ENCODE data around the gene PARP4.
A peak's percentile ranks its signal among the peaks of the same experiment; 100 is the strongest.
"Not testable (repeated sequence)": the region's sequence is repeated elsewhere in the genome, so short reads cannot be mapped to it uniquely, and the experiment has no call there.

Gene PARP4

GRCh38 chr13:24512197-24512907, at the start of gene PARP4:
PARP4 (minus strand) TSS chr13:24512778; CDS start chr13:24503776, 9,002 bp downstream.
- no peaks in the 10 kb centered on the region for H3K9me3 ChIP-seq (ENCODE audit: control insufficient read depth in 2 of 2, low read length in 2 of 2)
- H3K27me3 ChIP-seq (ENCODE audit: control insufficient read depth in 2 of 2, insufficient read depth in 2 of 2, low read length in 2 of 2): no peaks in the 10 kb centered on the region
- H3K9ac ChIP-seq (ENCODE audit: low read depth in 1 of 2, low read length in 2 of 2): peak within 1 kb of the TSS; percentile 91 to 96
- peaks cover 11 to 12% of the 10 kb centered on the region in 2 donors for H3K4me1 ChIP-seq (ENCODE audit: control insufficient read depth in 2 of 2, insufficient read depth in 2 of 2, low read length in 2 of 2)
- H3K27ac ChIP-seq (ENCODE audit: low read depth in 2 of 2, low read length in 2 of 2): peak within 1 kb of the TSS; percentile 95 to 99
- peak within 1 kb of the TSS; percentile 91 to 94 for H3K4me3 ChIP-seq (ENCODE audit: low read length in 2 of 2)
- peaks cover 0 to under 1% of the 10 kb centered on the region in 2 donors for H3K36me3 ChIP-seq (ENCODE audit: control insufficient read depth in 2 of 2, insufficient read depth in 2 of 2, low read length in 2 of 2)

- H3K27ac ChIP-seq (ENCODE audit: low read depth in 2 of 2, low read length in 2 of 2); H3K4me3 ChIP-seq (ENCODE audit: low read length in 2 of 2); H3K9me3 ChIP-seq (ENCODE audit: control insufficient read depth in 2 of 2, low read length in 2 of 2); H3K27me3 ChIP-seq (ENCODE audit: control insufficient read depth in 2 of 2, insufficient read depth in 2 of 2, low read length in 2 of 2); H3K9ac ChIP-seq (ENCODE audit: low read depth in 1 of 2, low read length in 2 of 2); H3K4me1 ChIP-seq (ENCODE audit: control insufficient read depth in 2 of 2, insufficient read depth in 2 of 2, low read length in 2 of 2); H3K36me3 ChIP-seq (ENCODE audit: control insufficient read depth in 2 of 2, insufficient read depth in 2 of 2, low read length in 2 of 2): not testable (repeated sequence)
These were observed 48.1 kb upstream of the PARP4 start for GRCh38 chr13:24560579-24561187.

DNA sequence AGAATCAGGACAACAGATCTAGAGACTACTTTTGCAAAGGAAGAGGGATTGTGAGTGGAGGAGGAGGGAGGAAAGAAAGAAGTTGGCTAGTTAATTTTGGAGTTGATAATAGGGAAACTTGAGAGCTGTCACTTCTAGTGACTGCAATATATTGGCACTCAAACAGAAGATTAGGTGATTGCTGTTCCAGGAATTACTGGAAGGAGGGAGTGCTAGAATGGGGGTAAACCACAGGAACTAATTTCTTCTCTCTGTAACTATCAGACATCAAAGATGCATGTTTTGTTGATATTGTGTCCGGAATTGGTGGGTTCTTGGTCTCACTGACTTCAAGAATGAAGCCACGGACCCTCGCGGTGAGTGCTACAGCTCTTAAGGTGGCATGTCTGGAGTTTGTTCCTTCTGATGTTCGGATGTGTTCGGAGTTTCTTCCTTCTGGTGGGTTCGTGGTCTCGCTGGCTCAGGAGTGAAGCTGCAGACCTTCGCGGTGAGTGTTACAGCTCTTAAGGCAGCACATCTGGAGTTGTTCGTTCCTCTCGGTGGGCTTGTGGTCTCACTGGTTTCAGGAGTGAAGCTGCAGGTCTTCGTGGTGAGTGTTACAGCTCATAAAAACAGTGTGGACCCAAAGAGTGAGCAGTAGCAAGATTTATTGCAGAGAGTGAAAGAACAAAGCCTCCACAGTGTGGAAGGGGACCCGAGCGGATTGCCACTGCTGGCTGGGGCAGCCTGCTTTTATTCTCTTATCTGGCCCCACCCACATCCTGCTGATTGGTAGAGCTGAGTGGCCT, 47.0 kb upstream of the PARP4 start:
- H3K9ac ChIP-seq (ENCODE audit: low read depth in 1 of 2, low read length in 2 of 2); H3K9me3 ChIP-seq (ENCODE audit: control insufficient read depth in 2 of 2, low read length in 2 of 2); H3K4me3 ChIP-seq (ENCODE audit: low read length in 2 of 2); H3K36me3 ChIP-seq (ENCODE audit: control insufficient read depth in 2 of 2, insufficient read depth in 2 of 2, low read length in 2 of 2); H3K4me1 ChIP-seq (ENCODE audit: control insufficient read depth in 2 of 2, insufficient read depth in 2 of 2, low read length in 2 of 2); H3K27me3 ChIP-seq (ENCODE audit: control insufficient read depth in 2 of 2, insufficient read depth in 2 of 2, low read length in 2 of 2); H3K27ac ChIP-seq (ENCODE audit: low read depth in 2 of 2, low read length in 2 of 2): not testable (repeated sequence)

DNA sequence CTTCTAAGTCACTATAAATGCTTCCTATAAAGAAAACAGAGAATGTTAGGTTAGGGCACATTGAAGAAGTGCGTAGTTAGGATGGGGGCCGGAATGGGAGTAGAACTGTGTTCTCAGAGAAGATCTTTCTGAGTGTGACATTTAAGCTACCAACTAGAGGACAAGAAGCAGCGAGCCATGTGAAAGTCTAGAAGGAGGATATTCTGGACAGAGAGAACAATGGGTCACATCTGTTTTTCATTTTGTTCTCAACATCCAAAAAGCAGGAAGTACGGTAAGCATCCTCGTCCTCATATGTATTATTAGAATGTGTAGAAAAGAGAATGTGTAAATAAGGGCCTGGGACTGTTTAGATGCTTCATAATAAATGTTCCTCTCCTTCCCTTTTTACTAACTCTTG, 44.5 kb upstream of the PARP4 start:
- Histone ChIP-seq H3K36me3 (ENCODE audit: control insufficient read depth in 2 of 2, insufficient read depth in 2 of 2, low read length in 2 of 2) (no peaks in the 10 kb centered on the region), H3K9me3 (ENCODE audit: control insufficient read depth in 2 of 2, low read length in 2 of 2) (no peaks in the 10 kb centered on the region), H3K27ac (ENCODE audit: low read depth in 2 of 2, low read length in 2 of 2) (no peak overlapping the region), H3K9ac (ENCODE audit: low read depth in 1 of 2, low read length in 2 of 2) (no peak overlapping the region), H3K27me3 (ENCODE audit: control insufficient read depth in 2 of 2, insufficient read depth in 2 of 2, low read length in 2 of 2) (no peaks in the 10 kb centered on the region), H3K4me3 (ENCODE audit: low read length in 2 of 2) (no peak overlapping the region), H3K4me1 (ENCODE audit: control insufficient read depth in 2 of 2, insufficient read depth in 2 of 2, low read length in 2 of 2) (no peaks in the 10 kb centered on the region)

DNA sequence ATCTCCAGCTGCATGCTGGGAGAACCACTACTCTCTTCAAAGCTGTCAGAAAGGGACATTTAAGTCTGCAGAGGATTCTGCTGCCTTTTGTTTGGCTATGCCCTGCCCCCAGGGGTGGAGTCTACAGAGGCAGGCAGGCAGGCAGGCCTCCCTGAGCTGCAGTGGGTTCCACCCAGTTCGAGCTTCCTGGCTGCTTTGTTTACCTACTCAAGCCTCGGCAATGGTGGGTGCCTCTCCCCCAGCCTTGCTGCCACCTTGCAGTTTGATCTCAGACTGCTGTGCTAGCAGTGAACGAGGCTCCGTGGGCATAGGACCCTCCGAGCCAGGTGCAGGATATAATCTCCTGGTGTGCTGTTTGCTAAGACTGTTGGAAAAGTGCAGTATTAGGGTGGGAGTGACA, 41.3 kb upstream of the PARP4 start:
- H3K36me3 ChIP-seq (ENCODE audit: control insufficient read depth in 2 of 2, insufficient read depth in 2 of 2, low read length in 2 of 2); H3K4me1 ChIP-seq (ENCODE audit: control insufficient read depth in 2 of 2, insufficient read depth in 2 of 2, low read length in 2 of 2); H3K27ac ChIP-seq (ENCODE audit: low read depth in 2 of 2, low read length in 2 of 2); H3K27me3 ChIP-seq (ENCODE audit: control insufficient read depth in 2 of 2, insufficient read depth in 2 of 2, low read length in 2 of 2); H3K9me3 ChIP-seq (ENCODE audit: control insufficient read depth in 2 of 2, low read length in 2 of 2); H3K9ac ChIP-seq (ENCODE audit: low read depth in 1 of 2, low read length in 2 of 2); H3K4me3 ChIP-seq (ENCODE audit: low read length in 2 of 2): not testable (repeated sequence)

DNA sequence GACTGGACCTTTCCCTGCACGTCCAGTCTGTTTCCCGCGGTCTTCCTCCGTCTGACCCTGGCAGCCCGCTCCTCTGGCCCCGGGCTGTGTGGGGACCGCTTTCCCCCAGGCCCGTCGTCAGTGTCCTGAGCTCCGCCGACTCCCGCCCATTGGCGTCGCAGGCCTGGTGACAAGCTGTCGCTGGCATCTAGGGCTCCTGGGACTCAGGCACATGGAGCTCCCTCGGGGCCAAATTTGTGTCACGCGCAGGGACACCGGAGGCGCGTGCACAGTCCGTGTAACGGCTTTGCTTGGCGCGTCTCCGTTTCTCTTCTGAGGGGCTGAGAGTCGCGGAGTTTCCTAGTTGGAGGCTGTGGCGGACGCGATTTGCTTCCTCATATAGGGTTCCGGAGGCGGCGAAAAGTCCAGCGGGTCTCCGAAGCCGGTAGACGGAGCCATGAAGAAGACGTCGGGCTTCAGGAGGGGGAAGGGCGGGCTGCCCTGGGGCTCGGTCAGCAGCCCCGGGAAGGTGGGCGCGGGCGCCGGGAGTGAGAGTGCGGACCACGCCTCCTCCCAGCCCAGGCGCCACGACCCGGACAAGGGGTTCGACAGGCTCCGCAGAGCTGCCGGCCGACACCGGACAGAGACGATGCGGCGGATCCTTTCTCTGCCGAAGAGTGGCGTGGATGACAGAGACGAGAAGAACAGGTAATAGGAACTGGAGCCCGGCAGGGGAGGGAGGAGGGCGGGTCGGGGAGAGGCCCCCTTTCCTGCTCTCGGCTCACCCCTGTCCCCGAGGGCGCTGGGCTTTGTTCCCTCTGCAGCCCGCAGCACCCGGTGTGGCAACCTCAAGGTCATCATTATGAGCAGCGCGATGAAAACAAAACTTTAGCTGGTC, 29.1 kb upstream of the PARP4 start:
- not testable (repeated sequence) for H3K27ac ChIP-seq (ENCODE audit: low read depth in 2 of 2, low read length in 2 of 2); H3K9ac ChIP-seq (ENCODE audit: low read depth in 1 of 2, low read length in 2 of 2); H3K4me1 ChIP-seq (ENCODE audit: control insufficient read depth in 2 of 2, insufficient read depth in 2 of 2, low read length in 2 of 2); H3K36me3 ChIP-seq (ENCODE audit: control insufficient read depth in 2 of 2, insufficient read depth in 2 of 2, low read length in 2 of 2); H3K9me3 ChIP-seq (ENCODE audit: control insufficient read depth in 2 of 2, low read length in 2 of 2)
- Histone ChIP-seq H3K4me3 (ENCODE audit: low read length in 2 of 2) (peak overlapping the region; percentile 52), H3K27me3 (ENCODE audit: control insufficient read depth in 2 of 2, insufficient read depth in 2 of 2, low read length in 2 of 2) (peaks cover 14 to 29% of the 10 kb centered on the region in 2 donors)

DNA sequence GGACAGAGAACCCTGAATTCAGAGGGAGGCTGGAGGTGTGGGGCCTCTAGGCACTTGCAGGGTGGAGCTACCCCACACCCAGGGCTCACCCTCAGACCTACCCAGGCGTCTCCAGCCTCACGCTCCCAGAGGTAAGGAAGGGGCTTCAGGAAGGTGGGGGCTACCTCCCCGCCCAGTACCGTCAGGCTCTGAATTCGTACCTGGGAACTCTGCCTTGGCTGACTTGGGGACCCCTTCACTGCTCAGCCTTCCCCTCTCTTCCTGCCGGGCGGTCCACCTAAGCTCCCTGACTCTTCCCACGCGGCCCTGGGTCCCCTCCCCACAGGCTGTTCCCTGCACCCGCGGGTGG, 28.5 kb upstream of the PARP4 start:
- peak overlapping the region; percentile 52 for H3K4me3 ChIP-seq (ENCODE audit: low read length in 2 of 2)
- H3K36me3 ChIP-seq (ENCODE audit: control insufficient read depth in 2 of 2, insufficient read depth in 2 of 2, low read length in 2 of 2): no peaks in the 10 kb centered on the region
- no peaks in the 10 kb centered on the region for H3K4me1 ChIP-seq (ENCODE audit: control insufficient read depth in 2 of 2, insufficient read depth in 2 of 2, low read length in 2 of 2)
- H3K27ac ChIP-seq (ENCODE audit: low read depth in 2 of 2, low read length in 2 of 2): no peak overlapping the region
- peaks cover 14 to 29% of the 10 kb centered on the region in 2 donors for H3K27me3 ChIP-seq (ENCODE audit: control insufficient read depth in 2 of 2, insufficient read depth in 2 of 2, low read length in 2 of 2)
- no peak overlapping the region for H3K9ac ChIP-seq (ENCODE audit: low read depth in 1 of 2, low read length in 2 of 2)
- H3K9me3 ChIP-seq (ENCODE audit: control insufficient read depth in 2 of 2, low read length in 2 of 2): no peaks in the 10 kb centered on the region

DNA sequence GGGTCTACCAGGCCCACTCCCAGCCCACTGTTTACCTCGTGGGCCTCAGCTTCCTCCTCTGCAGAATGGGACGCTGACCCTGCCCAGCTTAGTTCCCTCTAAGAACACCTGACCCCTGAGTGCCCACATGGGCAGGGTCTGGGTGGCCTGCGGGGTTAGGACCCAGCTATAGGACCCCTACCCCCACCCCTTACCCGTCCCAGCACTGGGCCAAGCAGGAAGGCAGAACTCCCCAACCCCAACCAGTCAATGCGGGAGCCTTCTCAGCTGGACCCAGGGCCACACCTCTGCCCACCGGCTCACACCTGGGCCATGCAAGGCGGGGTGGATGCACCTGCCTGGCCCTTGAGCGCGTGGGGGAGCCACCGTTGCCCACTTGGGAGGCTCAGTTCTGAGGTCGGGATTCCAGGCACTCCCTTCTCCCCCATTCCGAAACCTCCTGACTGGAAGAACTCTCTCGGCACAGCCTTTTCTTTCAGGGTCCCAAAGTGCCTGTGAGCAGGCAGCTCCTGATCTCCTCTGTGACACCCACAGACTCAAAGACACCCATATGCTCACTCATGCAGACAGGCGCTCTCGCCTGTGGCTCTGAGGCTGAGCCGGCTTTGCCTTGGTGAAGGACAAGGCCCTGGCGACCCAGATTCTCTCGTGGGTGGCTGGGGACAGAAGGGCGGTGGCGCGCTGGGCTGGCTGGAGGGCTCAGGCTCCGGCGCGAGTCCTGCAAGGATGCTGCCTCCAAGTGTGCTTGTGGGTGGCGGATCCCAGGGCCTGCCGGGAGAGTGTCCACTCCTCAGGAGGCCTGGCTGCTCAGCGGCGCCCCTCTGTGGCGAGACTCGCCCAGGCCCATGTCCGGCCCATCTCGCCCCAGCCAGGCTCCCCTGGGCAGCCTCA, 27.9 kb upstream of the PARP4 start:
- H3K9me3 ChIP-seq (ENCODE audit: control insufficient read depth in 2 of 2, low read length in 2 of 2): no peaks in the 10 kb centered on the region
- H3K36me3 ChIP-seq (ENCODE audit: control insufficient read depth in 2 of 2, insufficient read depth in 2 of 2, low read length in 2 of 2): no peaks in the 10 kb centered on the region
- no peak overlapping the region for H3K4me3 ChIP-seq (ENCODE audit: low read length in 2 of 2)
- H3K27me3 ChIP-seq (ENCODE audit: control insufficient read depth in 2 of 2, insufficient read depth in 2 of 2, low read length in 2 of 2): peaks cover 14 to 29% of the 10 kb centered on the region in 2 donors
- no peaks in the 10 kb centered on the region for H3K4me1 ChIP-seq (ENCODE audit: control insufficient read depth in 2 of 2, insufficient read depth in 2 of 2, low read length in 2 of 2)
- no peak overlapping the region for H3K9ac ChIP-seq (ENCODE audit: low read depth in 1 of 2, low read length in 2 of 2)
- H3K27ac ChIP-seq (ENCODE audit: low read depth in 2 of 2, low read length in 2 of 2): no peak overlapping the region

GRCh38 chr13:24539500-24540165, 27.1 kb upstream of the PARP4 start:
- Histone ChIP-seq H3K4me3 (ENCODE audit: low read length in 2 of 2) (no peak overlapping the region), H3K9me3 (ENCODE audit: control insufficient read depth in 2 of 2, low read length in 2 of 2) (no peaks in the 10 kb centered on the region), H3K4me1 (ENCODE audit: control insufficient read depth in 2 of 2, insufficient read depth in 2 of 2, low read length in 2 of 2) (no peaks in the 10 kb centered on the region), H3K36me3 (ENCODE audit: control insufficient read depth in 2 of 2, insufficient read depth in 2 of 2, low read length in 2 of 2) (no peaks in the 10 kb centered on the region), H3K27me3 (ENCODE audit: control insufficient read depth in 2 of 2, insufficient read depth in 2 of 2, low read length in 2 of 2) (peaks cover 14 to 29% of the 10 kb centered on the region in 2 donors), H3K9ac (ENCODE audit: low read depth in 1 of 2, low read length in 2 of 2) (no peak overlapping the region), H3K27ac (ENCODE audit: low read depth in 2 of 2, low read length in 2 of 2) (no peak overlapping the region)

Measured in mucosa of rectum (tissue), 2 donors.